ENCODE data around the gene LARGE1.

DNA sequence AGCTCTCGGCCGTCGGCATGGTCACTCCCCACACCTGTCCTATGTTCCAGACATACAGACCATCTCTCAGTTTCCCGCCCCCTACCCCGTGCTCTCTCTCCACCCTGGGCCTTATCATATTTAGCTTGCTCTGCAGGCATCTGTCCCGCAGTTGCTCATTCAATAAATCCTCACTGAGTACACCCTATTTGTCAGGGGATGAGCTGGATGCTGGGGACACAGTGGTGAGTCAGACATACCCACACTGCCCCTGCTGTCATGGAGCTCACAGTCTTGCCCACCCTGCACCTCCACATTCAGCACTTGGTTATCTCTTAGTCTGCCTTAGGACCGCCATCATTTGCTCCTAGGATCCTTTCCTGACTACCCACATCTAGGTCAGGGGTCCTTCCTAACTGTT, 313.8 kb downstream of the LARGE1 start:
- TF ChIP-seq, protein P1, sequence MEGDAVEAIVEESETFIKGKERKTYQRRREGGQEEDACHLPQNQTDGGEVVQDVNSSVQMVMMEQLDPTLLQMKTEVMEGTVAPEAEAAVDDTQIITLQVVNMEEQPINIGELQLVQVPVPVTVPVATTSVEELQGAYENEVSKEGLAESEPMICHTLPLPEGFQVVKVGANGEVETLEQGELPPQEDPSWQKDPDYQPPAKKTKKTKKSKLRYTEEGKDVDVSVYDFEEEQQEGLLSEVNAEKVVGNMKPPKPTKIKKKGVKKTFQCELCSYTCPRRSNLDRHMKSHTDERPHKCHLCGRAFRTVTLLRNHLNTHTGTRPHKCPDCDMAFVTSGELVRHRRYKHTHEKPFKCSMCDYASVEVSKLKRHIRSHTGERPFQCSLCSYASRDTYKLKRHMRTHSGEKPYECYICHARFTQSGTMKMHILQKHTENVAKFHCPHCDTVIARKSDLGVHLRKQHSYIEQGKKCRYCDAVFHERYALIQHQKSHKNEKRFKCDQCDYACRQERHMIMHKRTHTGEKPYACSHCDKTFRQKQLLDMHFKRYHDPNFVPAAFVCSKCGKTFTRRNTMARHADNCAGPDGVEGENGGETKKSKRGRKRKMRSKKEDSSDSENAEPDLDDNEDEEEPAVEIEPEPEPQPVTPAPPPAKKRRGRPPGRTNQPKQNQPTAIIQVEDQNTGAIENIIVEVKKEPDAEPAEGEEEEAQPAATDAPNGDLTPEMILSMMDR (IDR thresholded peaks at IDR 0.05), result no peak
- TF ChIP-seq POLR2A (IDR thresholded peaks at IDR 0.05) (no peak), POLR2AphosphoS5 (IDR thresholded peaks at IDR 0.05; ENCODE audit: insufficient read depth in 1 of 2, low read depth in 1 of 2) (no peak)
